H4 (cell line): ENCODE results near the gene NSMCE3. TPM values are rescaled to one million over a fixed set of nuclear protein-coding genes. Genes with fewer than 3 reads are reported as not detected.
"Not testable (repeated sequence)": the region's sequence is repeated elsewhere in the genome, so short reads cannot be mapped to it uniquely, and the experiment has no call there.

Experiments
- DNase-seq: peaks from one replicate; pipeline ENCODE4 v3.0.0-alpha.2; 2015; ENCODE audit warnings: low spot score
- total RNA-seq: library from RNA; depleted of rRNA; stranded (reverse); fragments of >200 nt; shearing (Covaris generic); gene quantifications from 2 replicates; pipeline ENCODE4 v1.2.3, GENCODE V29; 2014

The NSMCE3 gene
- total RNA-seq, 1 experiment from 2014 or later = 10.8 TPM

DNA sequence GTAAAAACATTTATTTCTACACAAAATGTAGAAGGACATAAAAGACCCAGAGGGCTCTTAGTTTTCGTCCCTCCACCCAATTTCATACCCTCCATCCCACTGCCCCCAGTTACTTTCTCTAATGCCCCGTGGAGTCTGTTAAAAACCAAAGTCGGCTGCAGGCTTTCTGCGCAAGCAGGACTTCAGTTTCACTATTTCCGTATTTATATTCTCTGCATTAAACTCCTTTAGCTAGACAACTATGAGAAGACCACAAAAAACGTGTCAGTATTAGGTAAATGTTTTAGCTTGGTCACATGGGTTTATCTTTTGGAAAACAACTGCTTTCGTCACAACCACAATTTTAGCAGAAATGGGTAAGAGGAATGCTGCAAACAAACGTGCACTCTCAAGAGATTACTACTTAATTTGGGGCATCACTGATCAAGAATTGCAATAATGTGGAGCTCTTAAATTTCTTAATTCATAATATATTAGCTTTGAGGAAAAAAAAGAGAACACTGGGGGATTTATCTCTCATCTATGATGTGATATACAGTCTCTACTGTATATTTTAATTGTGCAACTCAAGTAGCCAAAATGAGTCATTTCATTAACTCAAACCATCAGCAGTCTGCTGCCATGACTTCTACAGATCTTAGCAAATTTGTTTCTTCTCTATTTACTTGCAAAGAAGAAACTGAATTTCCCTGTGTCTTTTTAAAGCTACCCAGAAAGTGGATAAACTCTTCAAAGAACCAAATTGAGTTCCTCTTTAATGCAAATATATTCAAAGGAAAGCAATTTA is 740 bp upstream of the NSMCE3 start:
- no peak for DNase-seq

GRCh38 chr15:29268706-29269484 is 727 bp downstream of the NSMCE3 start:
- DNase-seq = no peak

- no peak for DNase-seq
These were observed 3.5 kb downstream of the NSMCE3 start for GRCh38 chr15:29266052-29266582.

DNA sequence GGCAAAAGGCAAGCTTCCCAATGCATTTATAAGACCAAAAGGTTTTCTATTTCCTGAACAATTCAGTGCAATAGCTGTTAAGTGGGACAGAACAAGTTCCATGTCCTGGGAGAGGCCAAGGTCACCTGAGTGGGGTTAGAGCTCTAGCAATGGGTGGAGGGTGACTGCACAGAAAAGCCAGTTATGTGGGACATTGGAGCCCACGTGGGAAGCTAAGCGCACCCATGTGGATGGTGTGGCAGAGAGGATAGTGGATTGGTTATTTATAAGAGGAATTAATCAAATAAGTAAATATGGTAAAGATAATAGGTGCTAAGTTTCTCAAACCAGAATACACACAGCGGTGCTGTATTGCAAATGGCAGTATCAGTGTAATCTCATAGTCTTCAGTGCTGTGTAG is 6.3 kb downstream of the NSMCE3 start:
- DNase-seq = no peak

DNA sequence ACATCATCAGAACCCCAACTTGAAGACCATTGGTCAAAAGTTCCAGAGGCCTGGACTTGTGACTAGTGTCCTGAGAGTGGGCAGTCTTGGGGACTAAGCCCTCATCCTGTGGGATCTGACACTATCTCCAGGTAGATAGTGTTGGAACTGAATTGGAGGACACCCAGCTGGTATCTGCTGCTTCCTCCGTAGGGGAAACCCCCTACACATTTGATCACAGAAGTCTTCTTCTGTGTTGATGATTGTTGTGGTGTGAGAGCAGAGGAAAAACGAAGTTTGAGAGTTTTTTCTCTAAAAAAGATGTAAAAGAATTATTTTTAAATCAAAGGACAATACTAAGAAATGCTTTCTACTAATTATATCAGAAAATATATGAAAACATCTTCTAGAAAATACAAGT is 6.9 kb downstream of the NSMCE3 start:
- DNase-seq = no peak

GRCh38 chr15:29260896-29261295 is 8.7 kb downstream of the NSMCE3 start:
- DNase-seq = no peak

- no peak for DNase-seq
These were observed 10.4 kb downstream of the NSMCE3 start for GRCh38 chr15:29259233-29259632.

GRCh38 chr15:29252234-29252633 is 17.4 kb downstream of the NSMCE3 start:
- no peak for DNase-seq

DNA sequence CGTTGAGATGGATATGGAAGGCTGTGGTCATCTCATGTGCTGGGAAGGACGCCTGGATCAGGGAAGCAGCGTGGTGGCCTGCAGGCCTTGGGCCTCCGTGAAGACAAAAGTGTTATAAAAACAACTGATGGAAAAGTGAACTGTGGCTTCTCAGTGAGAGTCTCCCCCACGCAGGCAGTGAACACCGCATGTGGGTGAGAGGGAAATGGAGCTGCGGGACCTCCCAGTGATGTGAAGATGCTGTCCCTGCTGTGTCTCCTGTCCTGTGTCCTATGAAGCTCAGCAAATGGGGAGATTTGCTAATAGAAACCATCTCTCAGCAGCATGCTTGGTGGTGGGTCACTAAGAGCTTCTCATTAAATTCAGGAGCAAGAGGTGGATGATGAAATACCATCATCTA is 25.1 kb downstream of the NSMCE3 start:
- no peak for DNase-seq

GRCh38 chr15:29244123-29244522 is 25.5 kb downstream of the NSMCE3 start:
- no peak for DNase-seq

- DNase-seq = no peak
These were observed 27.0 kb downstream of the NSMCE3 start for GRCh38 chr15:29242456-29243242.

DNA sequence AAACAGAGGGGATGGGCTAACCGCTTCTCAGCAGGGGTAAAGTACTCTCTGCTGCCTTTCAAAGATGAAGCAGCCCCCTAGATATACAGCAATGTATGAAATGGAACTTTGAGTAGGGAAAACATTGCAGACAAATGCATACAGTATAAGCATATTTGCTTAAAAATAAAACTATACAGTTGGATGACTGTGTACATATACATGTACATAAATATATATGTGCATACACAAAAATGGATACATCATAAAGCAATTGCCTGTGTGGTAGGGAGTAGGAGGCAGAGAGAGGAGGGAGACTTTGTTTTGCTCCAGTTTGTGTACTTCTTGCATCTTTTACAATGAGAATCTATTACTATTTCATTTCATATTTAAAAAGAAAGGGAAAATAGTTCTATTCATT is 28.4 kb downstream of the NSMCE3 start:
- DNase-seq = no peak

DNA sequence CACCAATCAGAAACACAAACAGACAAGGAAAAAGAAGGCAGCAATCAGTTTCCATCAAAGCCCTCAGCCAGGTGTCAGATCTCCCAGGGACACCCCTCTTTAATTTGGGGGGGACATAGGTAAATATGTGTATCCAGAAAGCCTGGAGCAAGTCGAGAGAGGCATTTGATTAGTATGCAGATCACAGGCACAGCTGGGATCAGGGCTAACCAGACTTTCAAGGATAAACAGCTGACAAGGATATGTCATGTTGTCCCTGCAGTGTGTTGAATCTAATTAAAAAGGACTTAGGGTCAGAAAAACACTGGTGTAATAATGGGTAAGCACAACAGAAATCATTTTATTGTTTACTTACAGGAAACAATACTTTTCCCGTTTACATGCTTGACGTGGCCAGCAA is 30.2 kb downstream of the NSMCE3 start:
- DNase-seq = no peak

GRCh38 chr15:29233566-29233965 is 36.1 kb downstream of the NSMCE3 start:
- DNase-seq = no peak

DNA sequence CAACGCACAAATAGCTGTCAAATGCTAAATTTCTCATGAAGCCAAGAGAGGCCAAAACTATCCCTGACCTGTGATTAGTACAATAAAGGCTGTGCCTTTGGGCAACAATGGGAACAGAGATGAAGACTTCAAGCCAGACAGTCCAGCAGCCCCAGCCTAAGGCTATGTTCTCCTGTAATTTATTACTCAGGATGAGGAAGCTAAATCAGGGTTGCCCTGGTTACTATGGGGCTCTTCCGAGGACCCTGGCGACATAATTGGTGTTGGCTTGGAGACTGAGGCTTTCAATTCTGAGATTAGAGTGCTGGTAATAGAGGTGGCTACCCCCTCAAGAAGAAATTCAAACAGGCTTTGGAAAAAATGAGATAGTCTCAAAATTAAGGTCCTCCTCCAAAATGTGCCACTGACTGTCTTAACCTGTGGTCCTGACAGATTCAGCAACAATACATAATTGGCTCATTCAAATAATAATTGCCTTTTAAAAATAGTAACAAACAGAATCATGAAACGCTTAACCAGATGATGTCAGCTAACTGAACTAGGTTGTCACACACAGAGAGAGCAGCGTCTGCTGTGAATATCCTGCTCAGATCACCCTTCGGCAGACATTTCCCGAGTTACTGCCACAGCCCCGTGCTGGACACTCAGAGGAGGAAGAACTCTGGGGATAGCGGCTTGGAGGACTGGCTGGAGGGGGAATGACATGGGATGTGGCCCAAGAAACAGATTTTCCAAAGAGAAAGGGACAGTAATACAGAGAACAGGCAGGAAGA is 43.0 kb downstream of the NSMCE3 start:
- DNase-seq = no peak

GRCh38 chr15:29225534-29226234 is 43.9 kb downstream of the NSMCE3 start:
- no peak for DNase-seq

DNA sequence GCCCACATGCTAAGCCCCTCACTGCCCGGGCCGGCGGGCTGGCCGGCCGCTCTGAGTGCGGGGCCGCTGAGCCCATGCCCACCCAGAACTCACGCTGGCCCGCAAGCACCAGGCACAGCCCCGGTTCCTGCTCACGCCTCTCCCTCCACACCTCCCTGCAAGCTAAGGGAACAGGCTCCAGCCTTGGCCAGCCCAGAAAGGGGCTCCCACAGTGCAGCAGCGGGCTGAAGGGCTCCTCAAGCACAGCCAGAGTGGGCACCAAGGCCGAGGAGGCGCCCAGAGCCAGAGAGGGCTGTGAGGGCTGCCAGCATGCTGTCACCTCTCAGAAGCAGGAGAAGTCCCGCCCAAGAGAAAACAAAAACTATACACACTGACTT is 44.6 kb downstream of the NSMCE3 start:
- DNase-seq = not testable (repeated sequence)

- DNase-seq = not testable (repeated sequence)
These were observed 45.2 kb downstream of the NSMCE3 start for GRCh38 chr15:29224235-29224986.

DNA sequence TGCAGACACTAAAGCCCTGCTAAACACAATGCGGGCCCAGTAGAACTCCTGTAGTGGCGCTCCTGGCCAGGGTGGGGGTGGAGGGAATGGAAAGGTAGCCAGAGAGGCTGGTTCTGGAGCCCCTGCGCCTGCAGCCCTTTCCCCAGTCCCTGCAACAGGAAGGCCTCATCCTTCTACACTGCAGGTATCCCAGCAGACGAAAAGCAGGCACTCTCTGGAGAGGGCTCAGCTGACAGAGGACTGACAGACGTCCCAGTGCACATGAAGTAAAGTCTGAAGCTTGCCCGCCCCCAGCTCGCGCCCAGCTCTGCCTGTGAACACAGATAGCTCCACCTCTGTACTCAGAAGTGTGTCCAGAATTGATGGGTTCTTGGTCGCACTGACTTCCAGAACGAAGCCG is 46.0 kb downstream of the NSMCE3 start:
- DNase-seq = no peak
